ENCODE data around the gene CDC16.
A peak's percentile ranks its signal among the peaks of the same experiment; 100 is the strongest.

The CDC16 gene

DNA sequence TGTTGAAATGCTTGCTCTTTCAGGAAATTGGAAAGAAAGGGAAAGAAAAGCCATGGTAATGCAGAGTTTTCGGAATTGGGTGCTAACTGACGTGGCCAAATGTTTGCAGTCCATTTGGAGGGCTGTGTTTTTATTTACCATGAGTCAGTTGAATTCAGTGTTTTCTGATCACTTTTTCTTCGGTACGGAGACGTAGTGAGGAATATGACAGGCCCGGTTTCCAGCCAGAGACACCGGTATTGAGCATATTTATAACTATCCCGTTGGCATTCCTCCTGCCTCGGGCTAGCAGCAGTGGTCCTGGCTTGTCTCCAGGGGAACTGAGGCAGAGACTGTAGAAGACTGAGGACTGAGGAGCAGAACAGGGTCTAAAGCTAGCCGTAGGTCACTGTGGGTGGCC is 1.0 kb downstream of the CDC16 start:
- TF ChIP-seq, protein P1, sequence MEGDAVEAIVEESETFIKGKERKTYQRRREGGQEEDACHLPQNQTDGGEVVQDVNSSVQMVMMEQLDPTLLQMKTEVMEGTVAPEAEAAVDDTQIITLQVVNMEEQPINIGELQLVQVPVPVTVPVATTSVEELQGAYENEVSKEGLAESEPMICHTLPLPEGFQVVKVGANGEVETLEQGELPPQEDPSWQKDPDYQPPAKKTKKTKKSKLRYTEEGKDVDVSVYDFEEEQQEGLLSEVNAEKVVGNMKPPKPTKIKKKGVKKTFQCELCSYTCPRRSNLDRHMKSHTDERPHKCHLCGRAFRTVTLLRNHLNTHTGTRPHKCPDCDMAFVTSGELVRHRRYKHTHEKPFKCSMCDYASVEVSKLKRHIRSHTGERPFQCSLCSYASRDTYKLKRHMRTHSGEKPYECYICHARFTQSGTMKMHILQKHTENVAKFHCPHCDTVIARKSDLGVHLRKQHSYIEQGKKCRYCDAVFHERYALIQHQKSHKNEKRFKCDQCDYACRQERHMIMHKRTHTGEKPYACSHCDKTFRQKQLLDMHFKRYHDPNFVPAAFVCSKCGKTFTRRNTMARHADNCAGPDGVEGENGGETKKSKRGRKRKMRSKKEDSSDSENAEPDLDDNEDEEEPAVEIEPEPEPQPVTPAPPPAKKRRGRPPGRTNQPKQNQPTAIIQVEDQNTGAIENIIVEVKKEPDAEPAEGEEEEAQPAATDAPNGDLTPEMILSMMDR (IDR thresholded peaks at IDR 0.05) = no peak
- no peak overlapping the region for H3K27ac ChIP-seq

DNA sequence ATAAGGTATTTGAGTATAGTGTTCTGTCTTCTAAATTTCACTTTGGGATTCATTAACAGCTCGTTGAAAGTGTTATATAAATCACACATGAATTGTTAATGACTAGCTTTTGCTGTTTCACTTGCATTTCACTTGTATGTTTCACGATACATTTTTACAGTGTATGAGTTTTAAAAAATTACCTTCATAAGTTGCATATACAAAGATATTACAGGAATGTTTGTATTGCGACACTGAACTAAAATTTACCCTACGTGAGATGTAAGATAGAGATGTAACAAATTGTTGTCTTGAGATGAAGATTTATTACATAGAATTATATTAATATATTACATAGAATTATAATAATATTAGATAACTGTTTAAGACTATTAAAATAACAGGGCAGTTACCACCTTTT is 1.5 kb downstream of the CDC16 start:
- peak overlapping the region; percentile 76 for H3K4me2 ChIP-seq (ENCODE audit: low read length)
- no peaks in the 10 kb centered on the region for H3K36me3 ChIP-seq (ENCODE audit: control insufficient read depth, insufficient read depth, low read length)
- no peaks in the 10 kb centered on the region for H3K27me3 ChIP-seq (ENCODE audit: control insufficient read depth, insufficient read depth, low read length)
- no peak overlapping the region for H2AFZ ChIP-seq
- H3K4me1 ChIP-seq = no peaks in the 10 kb centered on the region
- H3K9me3 ChIP-seq (ENCODE audit: control insufficient read depth, low read length) = no peaks in the 10 kb centered on the region
- TF ChIP-seq, protein P1 (IDR thresholded peaks at IDR 0.05) = no peak
- H3K79me2 ChIP-seq = no peaks in the 10 kb centered on the region
- H3K9ac ChIP-seq = no peak overlapping the region
- peak overlapping the region; percentile 78 for H3K4me3 ChIP-seq (ENCODE audit: low read depth, low read length)
- H3K27ac ChIP-seq = no peak overlapping the region

More for the DNA sequence above, 1.0 kb downstream of the CDC16 start:
- no peaks in the 10 kb centered on the region for H3K36me3 ChIP-seq (ENCODE audit: control insufficient read depth, insufficient read depth, low read length)
- H3K9ac ChIP-seq = no peak overlapping the region
- H3K79me2 ChIP-seq = no peaks in the 10 kb centered on the region
- H2AFZ ChIP-seq = no peak overlapping the region
- H3K27me3 ChIP-seq (ENCODE audit: control insufficient read depth, insufficient read depth, low read length) = no peaks in the 10 kb centered on the region
- no peaks in the 10 kb centered on the region for H3K4me1 ChIP-seq
- peak overlapping the region; percentile 78 for H3K4me3 ChIP-seq (ENCODE audit: low read depth, low read length)
- H3K9me3 ChIP-seq (ENCODE audit: control insufficient read depth, low read length) = no peaks in the 10 kb centered on the region
- peak overlapping the region; percentile 76 for H3K4me2 ChIP-seq (ENCODE audit: low read length)

DNA sequence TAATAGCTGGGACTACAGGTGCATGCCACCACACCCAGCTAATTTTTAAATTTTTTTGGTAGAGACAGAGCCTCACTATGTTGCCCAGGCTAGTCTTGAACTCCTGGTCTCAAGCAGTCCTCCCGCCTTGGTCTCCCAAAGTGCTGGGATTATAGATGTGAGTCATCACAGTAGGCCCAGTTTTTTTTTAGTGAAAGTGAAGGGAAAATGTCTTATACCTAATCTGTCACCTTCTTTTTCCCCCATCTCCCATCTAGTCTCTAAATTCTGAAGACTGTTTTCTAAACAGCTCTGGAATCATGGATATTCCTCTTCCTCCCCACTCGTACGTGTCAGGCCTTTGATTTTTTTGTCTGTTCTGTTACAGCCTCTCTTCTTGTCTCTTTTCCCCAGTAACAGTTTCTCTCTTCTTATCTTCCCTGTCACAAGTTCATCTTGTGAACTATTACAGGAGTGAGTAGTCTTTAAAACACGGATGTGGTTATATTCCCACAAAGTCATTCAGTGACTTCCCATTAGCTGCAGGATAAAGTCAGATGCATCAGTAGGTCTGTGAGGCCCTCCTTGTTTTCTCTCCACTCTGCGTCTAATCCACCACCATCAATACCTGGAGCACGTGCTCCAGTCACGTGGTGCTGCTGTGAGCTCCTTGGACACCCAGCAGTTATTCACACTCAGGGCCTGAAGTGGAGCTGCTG is 2.9 kb downstream of the CDC16 start:
- TF ChIP-seq, protein P1 (IDR thresholded peaks at IDR 0.05) = no peak
- Histone ChIP-seq H3K4me1 (no peaks in the 10 kb centered on the region), H3K27me3 (ENCODE audit: control insufficient read depth, insufficient read depth, low read length) (no peaks in the 10 kb centered on the region), H3K36me3 (ENCODE audit: control insufficient read depth, insufficient read depth, low read length) (no peaks in the 10 kb centered on the region), H3K4me2 (ENCODE audit: low read length) (no peak overlapping the region), H2AFZ (no peak overlapping the region), H3K27ac (no peak overlapping the region), H3K79me2 (no peaks in the 10 kb centered on the region), H3K9me3 (ENCODE audit: control insufficient read depth, low read length) (no peaks in the 10 kb centered on the region), H3K9ac (no peak overlapping the region), H3K4me3 (ENCODE audit: low read depth, low read length) (no peak overlapping the region)

DNA sequence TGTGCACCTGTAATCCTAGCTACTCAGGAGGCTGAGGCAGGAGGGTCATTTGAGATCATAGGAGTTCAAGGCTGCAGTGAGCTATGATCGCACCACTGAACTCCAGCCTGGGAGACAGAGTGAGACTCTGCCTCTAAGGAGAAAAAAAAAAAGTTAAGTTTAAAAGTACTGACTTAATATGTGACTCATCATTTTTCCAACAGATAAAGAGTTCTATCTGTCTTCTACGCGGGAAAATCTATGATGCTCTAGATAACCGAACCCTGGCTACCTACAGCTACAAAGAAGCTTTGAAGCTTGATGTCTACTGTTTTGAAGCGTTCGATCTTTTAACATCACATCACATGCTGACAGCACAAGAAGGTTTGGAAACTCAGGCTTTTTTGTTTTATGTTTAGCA is 7.2 kb downstream of the CDC16 start:
- H3K79me2 ChIP-seq = no peaks in the 10 kb centered on the region
- no peak overlapping the region for H2AFZ ChIP-seq
- no peaks in the 10 kb centered on the region for H3K36me3 ChIP-seq (ENCODE audit: control insufficient read depth, insufficient read depth, low read length)
- H3K27me3 ChIP-seq (ENCODE audit: control insufficient read depth, insufficient read depth, low read length) = no peaks in the 10 kb centered on the region
- TF ChIP-seq, protein P1 (IDR thresholded peaks at IDR 0.05) = no peak
- H3K4me2 ChIP-seq (ENCODE audit: low read length) = no peak overlapping the region
- H3K4me1 ChIP-seq = no peaks in the 10 kb centered on the region
- H3K9ac ChIP-seq = no peak overlapping the region
- H3K27ac ChIP-seq = no peak overlapping the region
- no peaks in the 10 kb centered on the region for H3K9me3 ChIP-seq (ENCODE audit: control insufficient read depth, low read length)
- H3K4me3 ChIP-seq (ENCODE audit: low read depth, low read length) = no peak overlapping the region

GRCh38 chr13:114243971-114244370 is 9.3 kb downstream of the CDC16 start:
- no peak overlapping the region for H3K4me3 ChIP-seq (ENCODE audit: low read depth, low read length)
- no peaks in the 10 kb centered on the region for H3K79me2 ChIP-seq
- no peak overlapping the region for H2AFZ ChIP-seq
- no peaks in the 10 kb centered on the region for H3K4me1 ChIP-seq
- H3K9ac ChIP-seq = no peak overlapping the region
- no peak overlapping the region for H3K27ac ChIP-seq
- TF ChIP-seq, protein P1 (IDR thresholded peaks at IDR 0.05) = no peak
- no peaks in the 10 kb centered on the region for H3K9me3 ChIP-seq (ENCODE audit: control insufficient read depth, low read length)
- no peaks in the 10 kb centered on the region for H3K27me3 ChIP-seq (ENCODE audit: control insufficient read depth, insufficient read depth, low read length)
- H3K36me3 ChIP-seq (ENCODE audit: control insufficient read depth, insufficient read depth, low read length) = no peaks in the 10 kb centered on the region
- H3K4me2 ChIP-seq (ENCODE audit: low read length) = no peak overlapping the region

Measured in parathyroid adenoma (tissue), 2 donors.